Endothelial cell of hepatic sinusoid (primary cell): ENCODE results near the gene RIN3.
"Not testable (repeated sequence)": the region's sequence is repeated elsewhere in the genome, so short reads cannot be mapped to it uniquely, and the experiment has no call there.

Experiments
- in situ Hi-C: cut with HindIII; loops from 2 replicates; pipeline ENCODE4 v1.10.0; 2017; ENCODE audit warnings: low sequenced_read_pairs

The RIN3 gene

DNA sequence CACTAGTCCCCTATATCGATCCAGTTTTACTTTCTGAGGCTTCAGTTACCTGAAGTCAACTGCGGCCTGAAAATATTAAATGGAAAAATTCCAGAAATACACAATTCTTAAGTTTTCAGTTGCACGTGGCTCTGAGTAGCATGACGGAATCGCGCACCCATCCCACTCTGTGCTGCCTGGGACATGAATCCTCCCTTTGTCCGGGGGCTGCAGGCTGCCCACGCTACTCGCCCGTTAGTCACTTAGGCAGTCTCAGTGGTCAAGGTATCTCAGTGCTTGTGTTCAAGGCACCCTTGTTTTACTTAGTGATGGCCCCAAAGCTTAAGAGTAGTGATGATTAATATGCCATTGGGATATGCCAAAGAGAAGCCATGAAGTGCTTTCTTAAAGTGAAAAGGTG is 188.2 kb downstream of the RIN3 start:
- in situ Hi-C loops: loop anchor here (5.0 kb wide), 1 partner anchor 75 kb away; no protein-coding TSS in a partner anchor

DNA sequence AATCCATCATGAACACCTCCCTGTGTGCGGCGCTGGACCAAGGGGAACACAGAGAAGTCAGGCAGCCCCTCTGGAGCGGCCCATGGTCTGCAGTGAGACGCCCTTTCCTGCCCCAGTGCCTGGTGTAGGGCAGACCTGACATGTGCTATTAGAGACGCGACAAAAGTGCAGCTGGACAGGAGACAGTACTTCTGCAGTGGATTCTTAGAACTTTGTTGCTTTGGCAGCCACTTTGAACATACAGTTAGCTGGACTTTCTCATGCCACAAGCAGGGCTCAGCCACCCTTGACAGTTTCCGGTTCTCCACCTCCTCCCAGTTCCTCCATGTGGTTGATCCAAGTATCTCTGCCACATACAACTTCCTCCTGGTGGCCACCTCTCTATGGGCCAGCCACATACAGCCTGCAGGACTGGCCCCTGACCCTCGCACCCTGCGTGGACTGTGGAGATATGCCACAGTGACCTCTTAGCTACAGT is 188.9 kb downstream of the RIN3 start:
- in situ Hi-C loops: loop anchor here (5.0 kb wide), 1 partner anchor 75 kb away; no protein-coding TSS in a partner anchor

DNA sequence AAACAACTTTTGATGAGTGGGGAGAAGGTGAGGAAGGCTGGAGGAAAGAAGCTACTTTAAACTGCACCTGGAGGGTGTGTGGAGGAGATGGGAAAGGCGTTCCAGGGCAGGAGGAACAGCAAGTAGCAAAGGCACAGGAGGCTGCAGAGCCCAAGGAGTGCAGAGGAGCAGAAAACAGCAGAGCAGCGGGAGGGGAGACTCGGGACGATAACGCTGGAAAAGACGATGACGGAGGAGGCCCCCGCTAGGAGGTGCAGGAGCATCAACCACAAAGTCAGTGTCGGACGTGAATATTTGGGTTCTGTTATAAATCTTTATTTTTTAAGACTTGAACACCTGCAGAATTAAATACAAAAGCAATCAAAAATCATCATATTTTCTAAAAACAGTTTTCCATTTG is 189.9 kb downstream of the RIN3 start:
- in situ Hi-C loops: loop anchor here (5.0 kb wide), 1 partner anchor 74 kb away; no protein-coding TSS in a partner anchor

GRCh38 chr14:92704036-92704804 is 190.6 kb downstream of the RIN3 start:
- in situ Hi-C loops: loop anchor here (5.0 kb wide), 1 partner anchor 73 kb away; no protein-coding TSS in a partner anchor

DNA sequence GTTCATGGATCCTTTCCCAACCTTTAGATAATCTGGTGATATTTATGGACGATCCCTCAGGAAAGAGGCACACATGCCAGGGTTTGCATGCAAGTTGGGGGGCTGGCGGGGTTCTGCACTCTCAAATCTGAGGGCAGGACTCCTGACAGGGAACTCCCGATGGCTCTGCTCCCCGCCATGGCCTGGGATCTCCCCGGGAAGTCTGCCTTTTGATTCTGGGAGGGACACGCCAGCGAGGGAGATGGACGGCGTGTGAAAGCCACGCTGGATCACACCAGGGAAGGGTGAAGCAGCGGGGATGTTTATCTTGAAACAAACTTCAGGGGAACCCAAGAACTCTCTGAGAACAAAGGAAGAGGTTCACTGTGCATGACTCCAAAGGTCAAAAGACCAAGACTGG is 191.2 kb downstream of the RIN3 start:
- in situ Hi-C loops: loop anchor here (5.0 kb wide), 1 partner anchor 72 kb away; no protein-coding TSS in a partner anchor

DNA sequence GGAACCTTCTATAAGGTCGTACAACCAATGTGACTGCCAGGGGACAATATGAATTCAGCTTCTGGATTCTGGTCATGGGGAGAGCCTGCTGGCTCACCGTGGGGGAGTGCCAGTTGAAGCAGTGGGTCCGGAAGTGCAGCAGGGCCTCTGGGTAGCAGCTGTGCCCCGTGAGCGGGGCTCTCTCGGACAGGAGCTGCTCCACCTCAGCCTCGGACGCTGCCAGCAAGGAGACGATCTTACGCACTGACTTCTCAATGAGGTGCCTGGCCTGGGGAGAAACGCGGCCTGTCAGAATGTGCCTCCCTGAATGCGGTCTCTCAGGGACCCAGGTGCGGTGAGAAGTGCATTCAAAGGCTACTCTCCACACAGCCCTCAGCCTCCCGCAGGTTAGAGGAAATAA is 192.8 kb downstream of the RIN3 start:
- in situ Hi-C loops: no loop called here

DNA sequence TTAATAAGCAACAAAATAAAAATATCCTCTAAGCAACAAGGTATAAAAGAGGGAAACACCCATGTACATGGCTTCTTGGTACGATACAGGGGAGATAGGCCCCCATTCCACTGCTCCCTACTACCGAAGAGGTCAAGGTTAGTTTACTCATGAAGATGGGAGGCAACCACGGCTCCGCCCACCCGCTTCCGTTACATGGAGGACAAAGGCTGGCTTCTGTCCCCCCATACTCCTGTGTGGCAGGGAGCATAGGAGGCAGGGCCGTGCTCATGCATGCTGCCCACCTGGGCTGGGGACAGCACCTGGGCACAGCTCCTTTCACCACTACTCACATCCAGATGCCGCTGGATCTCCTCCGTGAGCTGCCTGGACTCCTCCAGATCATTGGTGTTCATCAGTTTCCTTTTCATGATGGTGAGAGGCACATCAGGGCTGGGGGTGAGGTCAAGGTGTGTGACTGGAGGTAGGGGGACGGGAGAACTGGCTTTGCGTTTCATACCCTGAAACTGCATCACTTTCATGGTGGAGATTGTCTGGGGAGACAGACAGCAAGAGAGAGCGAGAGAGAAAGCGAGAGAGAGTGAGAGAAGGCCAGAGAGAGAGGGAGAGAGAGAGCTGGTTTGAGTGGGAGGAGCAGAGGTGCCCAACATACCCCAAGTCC is 195.9 kb downstream of the RIN3 start:
- in situ Hi-C loops: no loop called here

DNA sequence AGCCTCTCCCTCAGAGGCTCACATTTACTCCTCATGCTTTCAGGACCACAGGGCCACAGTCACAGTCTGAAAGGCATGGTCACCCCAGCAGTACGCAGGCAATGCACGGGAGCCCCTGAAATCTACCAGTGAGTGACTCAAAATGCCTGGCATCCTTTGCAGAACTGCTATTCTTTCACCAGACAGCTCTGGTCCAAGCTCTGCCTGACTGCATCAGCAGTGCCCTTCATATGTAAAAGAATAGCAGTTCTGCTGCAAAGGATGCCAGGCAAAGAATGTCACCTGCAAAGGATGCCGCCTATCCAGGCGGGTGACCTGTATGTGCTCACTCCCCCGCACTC is 196.4 kb downstream of the RIN3 start:
- in situ Hi-C loops: no loop called here

DNA sequence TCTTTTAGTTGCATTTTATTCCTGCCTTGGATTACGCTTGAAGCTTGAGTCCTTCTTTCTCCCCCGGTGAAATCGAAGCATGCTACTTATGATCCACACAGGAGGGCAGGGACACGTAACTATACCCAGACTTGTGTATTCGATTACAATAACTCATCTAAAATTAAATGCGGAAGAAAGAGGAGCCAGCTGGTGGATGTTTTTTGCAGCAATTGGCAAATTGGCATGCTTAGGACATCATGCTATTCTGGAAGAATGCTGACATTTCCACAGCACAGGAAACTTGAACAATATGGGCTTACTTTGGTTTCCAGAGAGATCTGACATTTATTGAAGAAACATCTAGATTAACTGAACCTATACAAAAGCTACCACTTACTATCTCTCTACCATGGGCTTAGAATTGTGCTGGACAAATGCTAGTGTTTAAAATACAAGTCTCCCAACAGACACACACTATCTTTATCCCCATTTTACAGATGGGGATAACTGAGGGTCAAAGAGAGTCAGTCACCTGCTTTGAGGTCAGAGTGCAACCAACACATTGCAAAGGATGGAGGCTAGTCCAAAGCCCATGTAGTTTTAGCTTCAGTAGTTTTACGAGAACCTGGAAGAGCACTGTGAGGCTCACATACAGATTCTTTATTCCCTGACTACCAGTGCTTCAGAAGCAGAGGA is 198.5 kb downstream of the RIN3 start:
- in situ Hi-C loops: no loop called here

DNA sequence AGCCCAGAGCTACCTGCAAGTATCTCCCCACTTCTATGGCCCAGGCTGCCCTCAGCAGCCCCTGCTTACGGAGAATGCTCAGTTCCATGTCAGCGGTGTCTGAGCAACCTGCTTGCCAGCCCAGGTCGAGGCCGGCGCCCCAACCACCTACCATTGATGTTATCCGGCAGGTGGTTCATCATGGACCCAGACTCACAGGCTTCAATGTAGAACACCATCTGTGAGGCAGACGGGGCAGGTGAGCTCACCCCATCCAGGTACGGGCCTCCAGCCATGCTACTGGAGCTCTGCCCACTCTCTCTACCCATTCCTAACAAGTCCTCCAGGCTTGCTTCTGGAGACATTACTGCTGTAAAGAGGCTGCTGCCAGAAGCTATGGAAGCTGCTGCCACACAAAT is 199.1 kb downstream of the RIN3 start:
- in situ Hi-C loops: no loop called here

GRCh38 chr14:92714739-92715307 is 201.2 kb downstream of the RIN3 start:
- in situ Hi-C loops: not testable (repeated sequence)

GRCh38 chr14:92716131-92716530 is 202.6 kb downstream of the RIN3 start:
- in situ Hi-C loops: no loop called here

- in situ Hi-C loops: no loop called here
Measured at GRCh38 chr14:92717571-92718042, 204.0 kb downstream of the RIN3 start.

GRCh38 chr14:92718664-92719063 is 205.1 kb downstream of the RIN3 start:
- in situ Hi-C loops: no loop called here

GRCh38 chr14:92719421-92719820 is 205.8 kb downstream of the RIN3 start:
- in situ Hi-C loops: no loop called here

- in situ Hi-C loops: no loop called here
Measured at GRCh38 chr14:92719890-92720323, 206.3 kb downstream of the RIN3 start.

DNA sequence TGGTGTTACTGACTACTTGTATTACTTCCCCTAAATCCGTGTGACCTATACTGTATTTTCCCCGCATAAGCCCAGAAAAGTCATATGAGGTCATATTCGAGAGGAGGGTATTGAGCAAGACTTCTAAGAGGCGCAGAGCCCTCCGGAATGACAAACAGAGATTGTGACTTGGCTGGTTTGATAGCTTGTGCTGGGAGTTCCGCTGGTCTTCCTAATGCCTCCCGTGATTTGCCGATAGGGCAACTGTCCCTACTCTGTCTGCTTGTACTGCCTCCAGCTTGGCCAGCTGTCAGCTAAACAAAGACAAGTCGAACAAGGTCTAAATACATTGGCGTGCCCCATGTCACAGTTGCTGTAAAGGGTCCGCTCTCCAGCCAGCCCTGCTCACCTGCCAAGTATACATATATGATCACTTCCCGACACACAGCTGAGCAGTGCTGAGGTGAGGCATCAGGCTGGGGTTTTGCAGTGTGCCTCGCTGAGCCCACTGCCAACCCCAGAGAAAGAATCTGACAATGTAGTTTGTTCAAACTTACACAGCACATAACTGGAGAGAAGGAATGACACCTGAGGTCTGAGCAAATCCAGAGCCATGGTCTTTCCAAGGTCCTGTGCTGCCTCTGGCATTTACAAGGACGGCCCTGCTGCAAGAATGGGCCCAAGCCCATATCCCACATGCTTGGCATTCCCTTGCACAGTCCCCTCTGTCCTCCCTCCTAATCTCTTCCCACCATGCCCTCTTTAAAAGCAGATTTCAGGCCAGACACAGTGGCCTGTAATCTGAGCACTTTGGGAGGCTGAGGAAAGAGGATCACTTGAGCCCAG is 211.1 kb downstream of the RIN3 start:
- in situ Hi-C loops: no loop called here

- in situ Hi-C loops: no loop called here
Measured at GRCh38 chr14:92726135-92726932, 212.8 kb downstream of the RIN3 start.

DNA sequence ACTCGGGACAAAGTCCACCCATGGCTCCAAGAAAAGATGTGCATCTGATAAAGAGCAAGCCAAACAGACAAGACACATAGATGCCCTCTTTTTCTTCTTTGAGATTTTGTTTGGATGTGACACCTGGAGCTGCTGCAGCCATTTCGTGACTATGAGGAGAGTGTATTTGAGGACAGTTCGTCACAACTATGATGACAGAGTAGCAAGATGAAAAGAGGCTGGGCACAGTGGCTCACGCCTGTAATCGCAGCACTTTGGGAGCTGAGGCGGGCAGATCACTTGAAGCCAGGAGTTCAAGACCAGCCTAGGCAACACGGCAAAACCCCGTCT is 213.3 kb downstream of the RIN3 start:
- in situ Hi-C loops: no loop called here
